Measurements from ENCODE around the gene KCTD19. TPM values are rescaled to one million over a fixed set of nuclear protein-coding genes. Genes with fewer than 3 reads are reported as not detected.

KCTD19 gene
- polyA plus RNA-seq, 2 donors: not detected

DNA sequence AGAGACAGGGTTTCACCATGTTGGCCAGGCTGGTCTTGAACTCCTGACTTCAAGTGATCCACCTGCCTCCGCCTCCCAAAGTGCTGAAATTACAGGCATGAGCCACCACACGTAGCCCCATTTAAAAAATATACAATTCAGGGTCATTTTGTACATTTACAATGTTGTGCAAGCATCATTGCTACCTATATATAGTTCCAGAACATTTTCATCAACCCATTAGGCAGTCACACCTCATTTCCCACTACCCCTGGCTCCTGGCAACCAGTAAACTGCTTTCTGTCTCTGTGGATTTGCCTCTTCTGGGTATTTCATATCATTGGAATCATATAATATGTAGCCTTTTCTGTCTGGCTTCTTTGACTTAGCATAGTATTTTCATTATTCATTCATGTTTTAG lies 6.8 kb upstream of the KCTD19 start:
- no peaks in the 10 kb centered on the region for H3K4me1 ChIP-seq (ENCODE audit: control insufficient read depth in 2 of 2, insufficient read depth in 2 of 2, low read length in 1 of 2)
- no peak overlapping the region for H3K4me3 ChIP-seq (ENCODE audit: low read depth in 1 of 2, low read length in 2 of 2)
- WGBS, 2 donors: 67 to 75% methylated on average over 2 of the region's 2 CpGs
- H3K27me3 ChIP-seq (ENCODE audit: control insufficient read depth in 1 of 2, insufficient read depth in 2 of 2, low read length in 2 of 2): no peaks in the 10 kb centered on the region
- H3K27ac ChIP-seq (ENCODE audit: low read depth in 2 of 2, low read length in 1 of 2): no peak overlapping the region
- H3K9me3 ChIP-seq (ENCODE audit: control insufficient read depth in 2 of 2, insufficient read depth in 1 of 2, low read depth in 1 of 2, low read length in 1 of 2): no peaks in the 10 kb centered on the region
- no peaks in the 10 kb centered on the region for H3K36me3 ChIP-seq (ENCODE audit: control insufficient read depth in 2 of 2, insufficient read depth in 2 of 2, low read length in 1 of 2)

GRCh38 chr16:67329901-67330300 lies 3.4 kb upstream of the KCTD19 start:
- Histone ChIP-seq H3K36me3 (ENCODE audit: control insufficient read depth in 2 of 2, insufficient read depth in 2 of 2, low read length in 1 of 2) (no peaks in the 10 kb centered on the region), H3K9me3 (ENCODE audit: control insufficient read depth in 2 of 2, insufficient read depth in 1 of 2, low read depth in 1 of 2, low read length in 1 of 2) (no peaks in the 10 kb centered on the region), H3K27me3 (ENCODE audit: control insufficient read depth in 1 of 2, insufficient read depth in 2 of 2, low read length in 2 of 2) (no peaks in the 10 kb centered on the region), H3K27ac (ENCODE audit: low read depth in 2 of 2, low read length in 1 of 2) (no peak overlapping the region), H3K4me1 (ENCODE audit: control insufficient read depth in 2 of 2, insufficient read depth in 2 of 2, low read length in 1 of 2) (peaks cover 6 to 8% of the 10 kb centered on the region in 2 donors), H3K4me3 (ENCODE audit: low read depth in 1 of 2, low read length in 2 of 2) (no peak overlapping the region)
- 62 to 63% methylated on average over 5 of the region's 5 CpGs for WGBS, 2 donors

- 59 to 66% methylated on average over 3 of the region's 3 CpGs for WGBS, 2 donors
- no peak overlapping the region for H3K4me3 ChIP-seq (ENCODE audit: low read depth in 1 of 2, low read length in 2 of 2)
- H3K27ac ChIP-seq (ENCODE audit: low read depth in 2 of 2, low read length in 1 of 2): no peak overlapping the region
- H3K4me1 ChIP-seq (ENCODE audit: control insufficient read depth in 2 of 2, insufficient read depth in 2 of 2, low read length in 1 of 2): peaks cover 6 to 8% of the 10 kb centered on the region in 2 donors
- no peaks in the 10 kb centered on the region for H3K27me3 ChIP-seq (ENCODE audit: control insufficient read depth in 1 of 2, insufficient read depth in 2 of 2, low read length in 2 of 2)
- no peaks in the 10 kb centered on the region for H3K9me3 ChIP-seq (ENCODE audit: control insufficient read depth in 2 of 2, insufficient read depth in 1 of 2, low read depth in 1 of 2, low read length in 1 of 2)
- H3K36me3 ChIP-seq (ENCODE audit: control insufficient read depth in 2 of 2, insufficient read depth in 2 of 2, low read length in 1 of 2): no peaks in the 10 kb centered on the region
Measured at GRCh38 chr16:67327743-67328142, 1.2 kb upstream of the KCTD19 start.

- Histone ChIP-seq H3K4me1 (ENCODE audit: control insufficient read depth in 2 of 2, insufficient read depth in 2 of 2, low read length in 1 of 2) (peaks cover 6 to 8% of the 10 kb centered on the region in 2 donors), H3K36me3 (ENCODE audit: control insufficient read depth in 2 of 2, insufficient read depth in 2 of 2, low read length in 1 of 2) (no peaks in the 10 kb centered on the region), H3K9me3 (ENCODE audit: control insufficient read depth in 2 of 2, insufficient read depth in 1 of 2, low read depth in 1 of 2, low read length in 1 of 2) (no peaks in the 10 kb centered on the region), H3K4me3 (ENCODE audit: low read depth in 1 of 2, low read length in 2 of 2) (no peak overlapping the region), H3K27ac (ENCODE audit: low read depth in 2 of 2, low read length in 1 of 2) (no peak overlapping the region), H3K27me3 (ENCODE audit: control insufficient read depth in 1 of 2, insufficient read depth in 2 of 2, low read length in 2 of 2) (no peaks in the 10 kb centered on the region)
- 33 to 35% methylated on average over 11 of the region's 11 CpGs for WGBS, 2 donors
Measured at GRCh38 chr16:67326115-67326471, 448 bp downstream of the KCTD19 start.

- H3K36me3 ChIP-seq (ENCODE audit: control insufficient read depth in 2 of 2, insufficient read depth in 2 of 2, low read length in 1 of 2): no peaks in the 10 kb centered on the region
- no peaks in the 10 kb centered on the region for H3K27me3 ChIP-seq (ENCODE audit: control insufficient read depth in 1 of 2, insufficient read depth in 2 of 2, low read length in 2 of 2)
- H3K9me3 ChIP-seq (ENCODE audit: control insufficient read depth in 2 of 2, insufficient read depth in 1 of 2, low read depth in 1 of 2, low read length in 1 of 2): no peaks in the 10 kb centered on the region
- H3K4me3 ChIP-seq (ENCODE audit: low read depth in 1 of 2, low read length in 2 of 2): no peak overlapping the region
- no peak overlapping the region for H3K27ac ChIP-seq (ENCODE audit: low read depth in 2 of 2, low read length in 1 of 2)
- H3K4me1 ChIP-seq (ENCODE audit: control insufficient read depth in 2 of 2, insufficient read depth in 2 of 2, low read length in 1 of 2): no peaks in the 10 kb centered on the region
Measured at GRCh38 chr16:67317853-67318252, 8.7 kb downstream of the KCTD19 start.

GRCh38 chr16:67312719-67313118 lies 13.8 kb downstream of the KCTD19 start:
- no peaks in the 10 kb centered on the region for H3K36me3 ChIP-seq (ENCODE audit: control insufficient read depth in 2 of 2, insufficient read depth in 2 of 2, low read length in 1 of 2)
- H3K9me3 ChIP-seq (ENCODE audit: control insufficient read depth in 2 of 2, insufficient read depth in 1 of 2, low read depth in 1 of 2, low read length in 1 of 2): no peaks in the 10 kb centered on the region
- no peak overlapping the region for H3K4me3 ChIP-seq (ENCODE audit: low read depth in 1 of 2, low read length in 2 of 2)
- H3K27ac ChIP-seq (ENCODE audit: low read depth in 2 of 2, low read length in 1 of 2): no peak overlapping the region
- H3K27me3 ChIP-seq (ENCODE audit: control insufficient read depth in 1 of 2, insufficient read depth in 2 of 2, low read length in 2 of 2): no peaks in the 10 kb centered on the region
- peaks cover 0 to 4% of the 10 kb centered on the region in 2 donors for H3K4me1 ChIP-seq (ENCODE audit: control insufficient read depth in 2 of 2, insufficient read depth in 2 of 2, low read length in 1 of 2)

GRCh38 chr16:67311607-67312488 lies 14.7 kb downstream of the KCTD19 start:
- whole genome bisulfite sequencing, 2 donors: 30 to 50% methylated on average over 5 of the region's 5 CpGs
- peaks cover 0 to 4% of the 10 kb centered on the region in 2 donors for H3K4me1 ChIP-seq (ENCODE audit: control insufficient read depth in 2 of 2, insufficient read depth in 2 of 2, low read length in 1 of 2)
- no peaks in the 10 kb centered on the region for H3K27me3 ChIP-seq (ENCODE audit: control insufficient read depth in 1 of 2, insufficient read depth in 2 of 2, low read length in 2 of 2)
- H3K9me3 ChIP-seq (ENCODE audit: control insufficient read depth in 2 of 2, insufficient read depth in 1 of 2, low read depth in 1 of 2, low read length in 1 of 2): no peaks in the 10 kb centered on the region
- H3K36me3 ChIP-seq (ENCODE audit: control insufficient read depth in 2 of 2, insufficient read depth in 2 of 2, low read length in 1 of 2): no peaks in the 10 kb centered on the region
- H3K4me3 ChIP-seq (ENCODE audit: low read depth in 1 of 2, low read length in 2 of 2): no peak overlapping the region
- H3K27ac ChIP-seq (ENCODE audit: low read depth in 2 of 2, low read length in 1 of 2): no peak overlapping the region

DNA sequence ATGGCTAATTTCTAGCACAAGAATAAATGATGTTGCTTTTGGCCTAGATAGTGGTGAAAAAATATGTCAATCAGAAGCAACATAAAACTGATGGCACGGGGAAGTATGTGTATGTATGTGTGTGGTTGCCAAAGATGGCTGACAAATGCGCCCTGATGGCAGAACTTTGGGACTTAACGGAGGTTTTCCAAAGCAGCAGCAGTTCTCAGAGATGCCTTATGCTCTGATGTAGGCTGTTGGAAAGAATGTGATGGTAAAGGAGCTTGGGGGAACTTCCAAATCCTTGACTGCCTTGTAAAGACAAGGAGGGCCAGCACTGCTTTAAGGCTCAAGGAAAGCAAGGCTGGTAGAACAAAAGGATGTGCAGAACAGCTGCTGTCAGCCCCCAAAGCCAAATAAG lies 16.0 kb downstream of the KCTD19 start:
- no peak overlapping the region for H3K27ac ChIP-seq (ENCODE audit: low read depth in 2 of 2, low read length in 1 of 2)
- 90% methylated on average over 3 of the region's 3 CpGs for WGBS, 2 donors
- no peaks in the 10 kb centered on the region for H3K9me3 ChIP-seq (ENCODE audit: control insufficient read depth in 2 of 2, insufficient read depth in 1 of 2, low read depth in 1 of 2, low read length in 1 of 2)
- no peaks in the 10 kb centered on the region for H3K36me3 ChIP-seq (ENCODE audit: control insufficient read depth in 2 of 2, insufficient read depth in 2 of 2, low read length in 1 of 2)
- no peaks in the 10 kb centered on the region for H3K27me3 ChIP-seq (ENCODE audit: control insufficient read depth in 1 of 2, insufficient read depth in 2 of 2, low read length in 2 of 2)
- H3K4me1 ChIP-seq (ENCODE audit: control insufficient read depth in 2 of 2, insufficient read depth in 2 of 2, low read length in 1 of 2): peaks cover 0 to 4% of the 10 kb centered on the region in 2 donors
- no peak overlapping the region for H3K4me3 ChIP-seq (ENCODE audit: low read depth in 1 of 2, low read length in 2 of 2)

DNA sequence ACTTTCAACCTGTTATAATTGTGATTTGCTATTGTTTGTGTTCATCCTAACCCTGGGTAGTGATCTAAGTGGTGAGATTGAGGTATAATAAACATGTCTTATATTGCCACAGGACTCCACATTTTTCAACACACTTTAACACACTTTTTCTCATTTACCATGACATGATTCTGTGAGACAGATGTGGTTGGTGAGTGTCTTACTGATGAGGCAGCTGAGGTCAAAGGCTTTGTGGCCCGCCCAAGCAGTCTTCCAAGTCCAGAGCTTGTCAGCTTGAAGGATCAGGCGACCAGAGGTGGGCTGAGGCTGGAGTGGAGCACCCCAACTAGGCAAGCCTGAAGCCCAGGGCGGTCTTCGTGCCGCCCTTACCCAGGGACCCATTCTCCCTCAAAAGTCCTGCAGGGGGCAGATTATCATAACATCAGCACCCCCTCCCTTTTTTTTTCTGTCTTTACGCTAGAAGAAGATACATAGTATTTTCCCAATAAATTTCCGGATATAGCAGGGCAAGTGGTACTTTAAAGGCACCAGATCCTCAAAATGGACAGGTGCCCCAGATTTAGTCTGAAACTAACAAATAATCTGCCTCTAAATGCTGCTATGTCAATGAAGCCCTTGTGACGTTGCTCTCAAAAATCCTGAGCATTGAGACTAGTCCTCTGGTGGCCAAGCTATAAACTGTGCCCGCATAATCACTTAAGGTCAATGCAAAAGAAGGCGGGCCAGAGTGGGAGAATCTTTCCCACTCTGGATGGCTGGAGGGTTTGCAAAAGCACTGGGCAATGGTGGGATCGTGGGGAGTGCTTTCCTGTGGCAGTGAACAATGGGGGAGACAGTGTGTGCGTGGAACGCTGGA lies 21.1 kb downstream of the KCTD19 start:
- Histone ChIP-seq H3K36me3 (ENCODE audit: control insufficient read depth in 2 of 2, insufficient read depth in 2 of 2, low read length in 1 of 2) (no peaks in the 10 kb centered on the region), H3K9me3 (ENCODE audit: control insufficient read depth in 2 of 2, insufficient read depth in 1 of 2, low read depth in 1 of 2, low read length in 1 of 2) (no peaks in the 10 kb centered on the region), H3K4me1 (ENCODE audit: control insufficient read depth in 2 of 2, insufficient read depth in 2 of 2, low read length in 1 of 2) (peaks cover 0 to 5% of the 10 kb centered on the region in 2 donors), H3K4me3 (ENCODE audit: low read depth in 1 of 2, low read length in 2 of 2) (no peak overlapping the region), H3K27me3 (ENCODE audit: control insufficient read depth in 1 of 2, insufficient read depth in 2 of 2, low read length in 2 of 2) (no peaks in the 10 kb centered on the region), H3K27ac (ENCODE audit: low read depth in 2 of 2, low read length in 1 of 2) (no peak overlapping the region)
- 84 to 91% methylated on average over 13 of the region's 13 CpGs for WGBS, 2 donors
